ENCODE data around the gene IL34.

IL34 gene

GRCh38 chr16:70703041-70703834 lies 56.9 kb downstream of the IL34 start:
- H3K9me3 ChIP-seq: no peaks in the 10 kb centered on the region
- peaks cover 17 to 20% of the 10 kb centered on the region in 2 experiments for H3K4me1 ChIP-seq (ENCODE audit: control insufficient read depth in 1 of 2, insufficient read depth in 1 of 2, low read depth in 1 of 2, low read length in 1 of 2)
- TF ChIP-seq CTCF (IDR thresholded peaks at IDR 0.05): no peak
- no peak overlapping the region for H3K27ac ChIP-seq
- H3K27me3 ChIP-seq: no peaks in the 10 kb centered on the region
- H3K4me3 ChIP-seq (ENCODE audit: low read depth in 1 of 2, low read length in 1 of 2): no peak overlapping the region
- H3K36me3 ChIP-seq: peaks cover 11% of the 10 kb centered on the region

GRCh38 chr16:70703835-70704381 lies 57.5 kb downstream of the IL34 start:
- no peaks in the 10 kb centered on the region for H3K9me3 ChIP-seq
- H3K36me3 ChIP-seq: peaks cover 8% of the 10 kb centered on the region
- H3K27me3 ChIP-seq: no peaks in the 10 kb centered on the region
- no peak overlapping the region for H3K27ac ChIP-seq
- no peak for TF ChIP-seq CTCF (IDR thresholded peaks at IDR 0.05)
- H3K4me1 ChIP-seq (ENCODE audit: control insufficient read depth in 1 of 2, insufficient read depth in 1 of 2, low read depth in 1 of 2, low read length in 1 of 2): peaks cover 16 to 20% of the 10 kb centered on the region in 2 experiments
- H3K4me3 ChIP-seq (ENCODE audit: low read depth in 1 of 2, low read length in 1 of 2): no peak overlapping the region

GRCh38 chr16:70704586-70704985 lies 58.2 kb downstream of the IL34 start:
- Histone ChIP-seq H3K36me3 (peaks cover 8% of the 10 kb centered on the region), H3K4me3 (ENCODE audit: low read depth in 1 of 2, low read length in 1 of 2) (no peak overlapping the region), H3K27me3 (no peaks in the 10 kb centered on the region), H3K27ac (no peak overlapping the region), H3K9me3 (no peaks in the 10 kb centered on the region), H3K4me1 (ENCODE audit: control insufficient read depth in 1 of 2, insufficient read depth in 1 of 2, low read depth in 1 of 2, low read length in 1 of 2) (peaks cover 15 to 20% of the 10 kb centered on the region in 2 experiments)
- no peak for TF ChIP-seq CTCF (IDR thresholded peaks at IDR 0.05)

- Histone ChIP-seq H3K27ac (no peak overlapping the region), H3K36me3 (peaks cover 8% of the 10 kb centered on the region), H3K9me3 (no peaks in the 10 kb centered on the region), H3K27me3 (no peaks in the 10 kb centered on the region), H3K4me1 (ENCODE audit: control insufficient read depth in 1 of 2, insufficient read depth in 1 of 2, low read depth in 1 of 2, low read length in 1 of 2) (peaks cover 11 to 16% of the 10 kb centered on the region in 2 experiments), H3K4me3 (ENCODE audit: low read depth in 1 of 2, low read length in 1 of 2) (no peak overlapping the region)
- no peak for TF ChIP-seq CTCF (IDR thresholded peaks at IDR 0.05)
These were observed 58.7 kb downstream of the IL34 start for GRCh38 chr16:70705056-70705455.

GRCh38 chr16:70706948-70707465 lies 60.6 kb downstream of the IL34 start:
- Histone ChIP-seq H3K4me1 (ENCODE audit: control insufficient read depth in 1 of 2, insufficient read depth in 1 of 2, low read depth in 1 of 2, low read length in 1 of 2) (no peaks in the 10 kb centered on the region), H3K27me3 (no peaks in the 10 kb centered on the region), H3K9me3 (no peaks in the 10 kb centered on the region), H3K36me3 (peaks cover 21% of the 10 kb centered on the region), H3K4me3 (ENCODE audit: low read depth in 1 of 2, low read length in 1 of 2) (no peak overlapping the region), H3K27ac (no peak overlapping the region)
- TF ChIP-seq CTCF (IDR thresholded peaks at IDR 0.05): no peak
